CD4-positive, alpha-beta T cell treated with Interleukin-2 at 100 ng/mL for 4 hours (primary cell): ENCODE data around the gene TMEM147.
A peak's percentile ranks its signal among the peaks of the same experiment; 100 is the strongest.

Source experiments
- DNase-seq: peaks from one replicate; pipeline ENCODE4 v3.0.0-alpha.2; 2020; ENCODE audit warnings: low spot score

TMEM147 gene

GRCh38 chr19:35545001-35545854 is at the start of gene TMEM147:
Gene TMEM147, plus strand, starts transcription at chr19:35545626. Its CDS starts 114 bp downstream, at chr19:35545740.
- peak; percentile 76 for DNase-seq

- DNase-seq = no peak
Observed at GRCh38 chr19:35497406-35497805, 48.0 kb upstream of the TMEM147 start.

GRCh38 chr19:35498220-35498619 is 47.2 kb upstream of the TMEM147 start:
- no peak for DNase-seq

- DNase-seq = no peak
Observed at GRCh38 chr19:35498984-35499527, 46.4 kb upstream of the TMEM147 start.

GRCh38 chr19:35500611-35501010 is 44.8 kb upstream of the TMEM147 start:
- DNase-seq = no peak

- no peak for DNase-seq
Observed at GRCh38 chr19:35501684-35502083, 43.7 kb upstream of the TMEM147 start.

GRCh38 chr19:35502751-35503150 is 42.7 kb upstream of the TMEM147 start:
- DNase-seq = no peak

GRCh38 chr19:35506011-35506410 is 39.4 kb upstream of the TMEM147 start:
- DNase-seq = no peak

GRCh38 chr19:35507561-35507960 is 37.9 kb upstream of the TMEM147 start:
- DNase-seq = no peak

- no peak for DNase-seq
Observed at GRCh38 chr19:35508129-35508528, 37.3 kb upstream of the TMEM147 start.

GRCh38 chr19:35509018-35509652 is 36.3 kb upstream of the TMEM147 start:
- DNase-seq = peak; percentile 43

GRCh38 chr19:35509861-35510625 is 35.4 kb upstream of the TMEM147 start:
- peak; percentile 71 for DNase-seq

- DNase-seq = no peak
Observed at GRCh38 chr19:35510626-35510964, 34.8 kb upstream of the TMEM147 start.

GRCh38 chr19:35511337-35511736 is 34.1 kb upstream of the TMEM147 start:
- DNase-seq = no peak

GRCh38 chr19:35512831-35513627 is 32.4 kb upstream of the TMEM147 start:
- DNase-seq = no peak

- DNase-seq = no peak
Observed at GRCh38 chr19:35513628-35514281, 31.7 kb upstream of the TMEM147 start, which contains the start of gene DMKN. Gene DMKN, minus strand, starts transcription at chr19:35513649. Its CDS starts 174 bp downstream, at chr19:35513475.

GRCh38 chr19:35514282-35514809 is 31.1 kb upstream of the TMEM147 start:
- DNase-seq = no peak

GRCh38 chr19:35516310-35516709 is 29.1 kb upstream of the TMEM147 start:
- no peak for DNase-seq

GRCh38 chr19:35517342-35517741 is 28.1 kb upstream of the TMEM147 start:
- no peak for DNase-seq

GRCh38 chr19:35518313-35518712 is 27.1 kb upstream of the TMEM147 start:
- DNase-seq = no peak

- no peak for DNase-seq
Observed at GRCh38 chr19:35519291-35519690, 26.1 kb upstream of the TMEM147 start.
